WERI-Rb-1 (cell line): Measurements from ENCODE around the gene PHC2.

Source experiments
- DNase-seq: peaks from one replicate; pipeline ENCODE4 v3.0.0-alpha.2; 2020
- H3K27ac ChIP-seq: fragments of 250-450 bp; sonication (Bioruptor Pico); 2 replicates; pipeline ENCODE4 v1.5.1; 2020; ENCODE audit warnings: mild to moderate bottlenecking, moderate library complexity
- H3K27me3 ChIP-seq: fragments of 250-450 bp; sonication (Bioruptor Pico); 2 replicates; pipeline ENCODE4 v1.5.1; 2021; ENCODE audit warnings: mild to moderate bottlenecking, low read depth, moderate library complexity; ENCODE audit not compliant: insufficient read depth, severe bottlenecking
- H3K36me3 ChIP-seq: fragments of 250-450 bp; sonication (Bioruptor Pico); 2 replicates; pipeline ENCODE4 v1.5.1; 2020; ENCODE audit warnings: mild to moderate bottlenecking, moderate library complexity
- H3K4me3 ChIP-seq: 2 replicates; pipeline ENCODE4 v1.5.1; 2011; ENCODE audit warnings: low read depth, mild to moderate bottlenecking, control low read depth, low read length
- H3K9me3 ChIP-seq: fragments of 250-450 bp; sonication (Bioruptor Pico); 2 replicates; pipeline ENCODE4 v1.5.1; 2021; ENCODE audit warnings: mild to moderate bottlenecking, moderate library complexity; ENCODE audit not compliant: severe bottlenecking
- TF ChIP-seq, protein P1 (sequence below): IDR thresholded peaks from 2 replicates; pipeline ENCODE4 v1.5.1; 2011; ENCODE audit warnings: low read depth, mild to moderate bottlenecking, control low read depth, inconsistent platforms, low read length

PHC2 gene

DNA sequence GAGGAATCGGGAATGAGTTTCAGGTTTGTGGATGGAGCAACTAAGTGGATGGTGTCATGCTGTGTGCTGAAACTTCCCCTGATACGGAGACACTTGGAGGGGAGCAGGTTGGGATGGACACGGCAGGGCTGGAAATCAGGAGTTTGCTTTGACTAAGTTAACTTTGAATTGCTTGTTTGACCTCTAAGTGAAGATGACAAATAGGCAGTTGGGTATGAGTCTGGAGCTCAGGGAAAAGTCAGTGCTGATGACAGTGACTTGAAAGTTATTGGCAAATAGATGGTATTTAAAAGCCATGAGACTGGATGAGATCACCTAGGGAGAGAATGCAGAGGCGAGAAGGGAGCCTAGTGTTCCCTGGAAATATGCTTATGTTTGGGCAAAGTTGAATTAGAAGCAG, 28.8 kb upstream of the PHC2 start:
- Histone ChIP-seq H3K36me3 (no peaks in the 10 kb centered on the region), H3K4me3 (no peak overlapping the region), H3K27ac (no peak overlapping the region), H3K27me3 (no peaks in the 10 kb centered on the region), H3K9me3 (no peaks in the 10 kb centered on the region)
- DNase-seq: no peak
- TF ChIP-seq, protein P1, sequence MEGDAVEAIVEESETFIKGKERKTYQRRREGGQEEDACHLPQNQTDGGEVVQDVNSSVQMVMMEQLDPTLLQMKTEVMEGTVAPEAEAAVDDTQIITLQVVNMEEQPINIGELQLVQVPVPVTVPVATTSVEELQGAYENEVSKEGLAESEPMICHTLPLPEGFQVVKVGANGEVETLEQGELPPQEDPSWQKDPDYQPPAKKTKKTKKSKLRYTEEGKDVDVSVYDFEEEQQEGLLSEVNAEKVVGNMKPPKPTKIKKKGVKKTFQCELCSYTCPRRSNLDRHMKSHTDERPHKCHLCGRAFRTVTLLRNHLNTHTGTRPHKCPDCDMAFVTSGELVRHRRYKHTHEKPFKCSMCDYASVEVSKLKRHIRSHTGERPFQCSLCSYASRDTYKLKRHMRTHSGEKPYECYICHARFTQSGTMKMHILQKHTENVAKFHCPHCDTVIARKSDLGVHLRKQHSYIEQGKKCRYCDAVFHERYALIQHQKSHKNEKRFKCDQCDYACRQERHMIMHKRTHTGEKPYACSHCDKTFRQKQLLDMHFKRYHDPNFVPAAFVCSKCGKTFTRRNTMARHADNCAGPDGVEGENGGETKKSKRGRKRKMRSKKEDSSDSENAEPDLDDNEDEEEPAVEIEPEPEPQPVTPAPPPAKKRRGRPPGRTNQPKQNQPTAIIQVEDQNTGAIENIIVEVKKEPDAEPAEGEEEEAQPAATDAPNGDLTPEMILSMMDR: no peak

DNA sequence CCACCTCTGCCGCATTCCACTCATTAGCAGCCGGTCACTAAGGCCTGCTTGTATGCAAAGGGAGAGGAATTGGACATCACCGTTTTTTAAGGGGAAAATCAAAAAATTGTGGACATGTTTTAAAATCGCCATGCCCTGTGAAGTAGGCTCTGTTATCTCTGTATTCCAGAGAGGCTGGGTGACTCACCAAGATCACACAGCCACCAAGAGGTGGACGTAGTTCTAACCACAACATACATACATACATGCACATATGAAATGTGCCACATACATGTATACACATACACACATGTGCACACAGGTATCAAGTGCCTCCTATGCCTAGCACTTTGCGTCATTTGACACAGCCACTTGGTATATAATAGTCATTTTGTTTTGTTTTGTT, 25.6 kb upstream of the PHC2 start:
- no peak overlapping the region for H3K27ac ChIP-seq
- no peak overlapping the region for H3K4me3 ChIP-seq
- H3K9me3 ChIP-seq: no peaks in the 10 kb centered on the region
- H3K27me3 ChIP-seq: no peaks in the 10 kb centered on the region
- DNase-seq: no peak
- H3K36me3 ChIP-seq: no peaks in the 10 kb centered on the region
- TF ChIP-seq, protein P1: no peak

DNA sequence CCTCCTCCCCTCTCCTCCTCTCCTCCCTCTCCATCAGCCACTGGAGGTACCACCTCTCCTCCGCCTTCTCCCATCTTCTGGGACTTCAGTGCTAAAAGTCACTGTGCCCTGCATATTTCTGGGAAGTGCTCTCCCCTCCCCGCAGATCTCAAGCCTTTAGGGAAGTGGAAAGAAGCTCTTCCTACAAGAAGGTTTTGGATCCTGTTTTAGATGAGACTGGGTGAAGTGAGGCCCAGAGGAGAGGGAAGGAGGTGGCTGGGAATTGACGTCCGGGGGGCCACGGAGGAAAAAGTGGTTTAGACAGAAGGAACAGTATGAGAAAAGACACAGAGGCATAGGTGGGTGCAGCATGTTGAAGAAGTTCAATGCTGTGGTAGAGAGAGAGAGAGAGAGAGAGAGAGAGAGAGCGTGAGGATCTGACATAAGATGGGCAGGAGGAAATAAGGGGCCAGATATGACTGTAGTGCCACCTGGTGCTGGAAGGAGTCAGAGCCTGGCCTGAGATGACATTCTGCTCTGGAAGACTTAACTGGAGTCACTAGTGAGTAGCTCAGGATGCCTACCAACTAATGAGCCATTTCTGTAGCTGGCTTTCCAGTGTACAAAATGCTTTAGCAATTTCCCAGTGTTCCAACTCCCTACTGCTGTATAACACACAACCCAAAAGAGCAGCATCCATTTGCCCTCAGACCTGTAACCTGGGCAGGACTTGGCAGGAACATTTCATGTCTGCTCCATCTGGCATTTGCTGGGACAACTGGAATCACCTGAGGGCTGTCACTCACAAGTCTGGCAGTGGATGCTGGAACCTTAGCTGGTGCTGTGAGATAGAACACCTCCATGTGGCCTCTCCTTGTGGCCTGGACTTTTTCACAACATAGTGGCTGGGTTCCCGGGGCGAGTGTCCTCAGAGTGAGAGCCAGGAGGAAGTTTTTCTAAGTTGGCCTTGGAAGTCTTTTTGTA, 24.9 kb upstream of the PHC2 start:
- no peaks in the 10 kb centered on the region for H3K27me3 ChIP-seq
- no peak overlapping the region for H3K4me3 ChIP-seq

DNA sequence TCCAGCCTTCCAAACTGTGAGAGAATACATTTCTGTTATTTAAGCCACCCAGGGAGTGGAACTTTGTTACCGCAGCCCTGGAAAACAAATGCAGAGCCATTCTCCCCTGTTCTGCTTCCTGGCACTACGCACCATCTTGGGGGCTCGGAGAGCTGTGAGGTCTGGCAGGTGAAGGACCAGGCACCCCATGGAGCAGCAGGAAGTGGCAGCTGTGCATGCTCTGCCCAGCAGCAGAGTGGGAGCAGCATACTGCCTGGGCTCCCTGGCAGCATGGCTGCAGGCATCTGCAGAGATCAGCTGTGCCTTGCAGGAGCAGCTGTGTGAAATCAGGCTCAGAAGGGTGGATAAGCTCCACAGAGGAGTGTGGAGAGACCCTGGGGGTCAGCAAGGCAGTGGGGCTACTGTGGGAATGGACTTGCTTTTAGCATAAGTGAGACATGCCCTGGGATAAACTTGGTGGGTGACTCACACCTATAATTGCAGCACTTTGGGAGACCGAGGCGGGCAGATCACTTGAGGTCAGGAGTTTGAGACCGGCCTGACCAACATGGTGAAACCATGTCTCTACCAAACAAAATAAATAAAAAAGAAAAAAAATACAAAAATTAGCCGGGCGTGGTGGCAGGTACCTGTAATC, 23.9 kb upstream of the PHC2 start:
- Histone ChIP-seq H3K27ac (no peak overlapping the region), H3K36me3 (no peaks in the 10 kb centered on the region), H3K4me3 (no peak overlapping the region), H3K9me3 (no peaks in the 10 kb centered on the region), H3K27me3 (no peaks in the 10 kb centered on the region)
- TF ChIP-seq, protein P1: no peak
- no peak for DNase-seq

More for the DNA sequence above, 24.9 kb upstream of the PHC2 start:
- H3K27ac ChIP-seq: no peak overlapping the region; the same call in 1 of the 2 replicates
- TF ChIP-seq, protein P1: peak; percentile 91
- H3K9me3 ChIP-seq: no peaks in the 10 kb centered on the region
- no peaks in the 10 kb centered on the region for H3K36me3 ChIP-seq
- peak; percentile 80 for DNase-seq

DNA sequence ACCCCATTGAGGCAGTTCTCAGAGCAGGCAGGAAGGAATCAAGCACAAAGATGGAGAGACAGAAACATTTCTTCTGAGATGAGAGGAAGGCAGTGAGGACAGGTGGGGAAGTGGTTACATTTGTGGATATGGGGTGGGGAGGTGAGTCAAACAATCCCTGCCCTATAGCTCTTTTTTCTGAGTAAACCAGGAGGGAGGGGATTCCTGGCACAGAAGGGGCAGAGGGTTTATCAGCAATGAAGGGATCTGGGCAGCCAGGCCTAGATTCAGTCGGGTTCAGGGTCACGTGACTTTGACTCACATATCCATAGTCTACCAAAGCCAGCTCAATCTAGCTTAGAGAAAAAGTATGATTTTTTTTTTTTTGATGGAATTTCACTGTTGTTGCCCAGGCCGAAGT, 15.7 kb upstream of the PHC2 start:
- Histone ChIP-seq H3K4me3 (no peak overlapping the region), H3K9me3 (no peaks in the 10 kb centered on the region), H3K27me3 (no peaks in the 10 kb centered on the region), H3K36me3 (no peaks in the 10 kb centered on the region), H3K27ac (no peak overlapping the region)
- TF ChIP-seq, protein P1: no peak
- DNase-seq: no peak
